Measurements from ENCODE around the gene GMIP.

DNA sequence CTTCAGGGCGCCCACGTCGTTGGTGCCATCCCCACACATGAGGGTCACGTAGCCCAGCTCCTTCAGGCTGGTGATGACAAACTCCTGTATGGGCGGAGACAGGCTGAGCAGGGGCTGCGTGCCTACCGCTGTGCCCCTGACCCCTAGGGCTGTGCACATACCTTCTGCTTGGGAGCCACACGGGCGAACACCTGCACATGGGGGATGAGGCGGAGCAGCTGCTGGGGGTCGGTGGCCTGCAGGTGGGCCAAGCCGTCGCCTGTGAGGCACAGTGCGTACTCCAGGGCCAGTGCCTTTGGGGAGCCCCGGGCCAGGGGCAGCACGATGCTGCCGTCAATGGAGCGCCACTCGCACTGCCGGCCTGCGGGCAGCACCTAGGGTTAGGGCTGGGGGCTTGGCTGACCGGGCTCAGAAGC, 6.1 kb upstream of the GMIP start:
- TF ChIP-seq, protein P1, sequence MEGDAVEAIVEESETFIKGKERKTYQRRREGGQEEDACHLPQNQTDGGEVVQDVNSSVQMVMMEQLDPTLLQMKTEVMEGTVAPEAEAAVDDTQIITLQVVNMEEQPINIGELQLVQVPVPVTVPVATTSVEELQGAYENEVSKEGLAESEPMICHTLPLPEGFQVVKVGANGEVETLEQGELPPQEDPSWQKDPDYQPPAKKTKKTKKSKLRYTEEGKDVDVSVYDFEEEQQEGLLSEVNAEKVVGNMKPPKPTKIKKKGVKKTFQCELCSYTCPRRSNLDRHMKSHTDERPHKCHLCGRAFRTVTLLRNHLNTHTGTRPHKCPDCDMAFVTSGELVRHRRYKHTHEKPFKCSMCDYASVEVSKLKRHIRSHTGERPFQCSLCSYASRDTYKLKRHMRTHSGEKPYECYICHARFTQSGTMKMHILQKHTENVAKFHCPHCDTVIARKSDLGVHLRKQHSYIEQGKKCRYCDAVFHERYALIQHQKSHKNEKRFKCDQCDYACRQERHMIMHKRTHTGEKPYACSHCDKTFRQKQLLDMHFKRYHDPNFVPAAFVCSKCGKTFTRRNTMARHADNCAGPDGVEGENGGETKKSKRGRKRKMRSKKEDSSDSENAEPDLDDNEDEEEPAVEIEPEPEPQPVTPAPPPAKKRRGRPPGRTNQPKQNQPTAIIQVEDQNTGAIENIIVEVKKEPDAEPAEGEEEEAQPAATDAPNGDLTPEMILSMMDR (IDR thresholded peaks at IDR 0.05), result no peak
- TF ChIP-seq, protein P2, sequence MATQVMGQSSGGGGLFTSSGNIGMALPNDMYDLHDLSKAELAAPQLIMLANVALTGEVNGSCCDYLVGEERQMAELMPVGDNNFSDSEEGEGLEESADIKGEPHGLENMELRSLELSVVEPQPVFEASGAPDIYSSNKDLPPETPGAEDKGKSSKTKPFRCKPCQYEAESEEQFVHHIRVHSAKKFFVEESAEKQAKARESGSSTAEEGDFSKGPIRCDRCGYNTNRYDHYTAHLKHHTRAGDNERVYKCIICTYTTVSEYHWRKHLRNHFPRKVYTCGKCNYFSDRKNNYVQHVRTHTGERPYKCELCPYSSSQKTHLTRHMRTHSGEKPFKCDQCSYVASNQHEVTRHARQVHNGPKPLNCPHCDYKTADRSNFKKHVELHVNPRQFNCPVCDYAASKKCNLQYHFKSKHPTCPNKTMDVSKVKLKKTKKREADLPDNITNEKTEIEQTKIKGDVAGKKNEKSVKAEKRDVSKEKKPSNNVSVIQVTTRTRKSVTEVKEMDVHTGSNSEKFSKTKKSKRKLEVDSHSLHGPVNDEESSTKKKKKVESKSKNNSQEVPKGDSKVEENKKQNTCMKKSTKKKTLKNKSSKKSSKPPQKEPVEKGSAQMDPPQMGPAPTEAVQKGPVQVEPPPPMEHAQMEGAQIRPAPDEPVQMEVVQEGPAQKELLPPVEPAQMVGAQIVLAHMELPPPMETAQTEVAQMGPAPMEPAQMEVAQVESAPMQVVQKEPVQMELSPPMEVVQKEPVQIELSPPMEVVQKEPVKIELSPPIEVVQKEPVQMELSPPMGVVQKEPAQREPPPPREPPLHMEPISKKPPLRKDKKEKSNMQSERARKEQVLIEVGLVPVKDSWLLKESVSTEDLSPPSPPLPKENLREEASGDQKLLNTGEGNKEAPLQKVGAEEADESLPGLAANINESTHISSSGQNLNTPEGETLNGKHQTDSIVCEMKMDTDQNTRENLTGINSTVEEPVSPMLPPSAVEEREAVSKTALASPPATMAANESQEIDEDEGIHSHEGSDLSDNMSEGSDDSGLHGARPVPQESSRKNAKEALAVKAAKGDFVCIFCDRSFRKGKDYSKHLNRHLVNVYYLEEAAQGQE (IDR thresholded peaks at IDR 0.05; ENCODE audit: insufficient read depth in 1 of 2, low read depth in 2 of 2, low read length in 1 of 2), result no peak
- no peak for TF ChIP-seq POLR2AphosphoS5 (IDR thresholded peaks at IDR 0.05; ENCODE audit: low read depth, low read length)
- TF ChIP-seq SIN3A (IDR thresholded peaks at IDR 0.05; ENCODE audit: borderline replicate concordance, insufficient read depth, low read depth, low read length), result no peak

Measured in Panc1 (cell line).